Fibroblast of skin of left quadriceps (primary cell): ENCODE data around the gene AOC3.

Experiments used
- DNase-seq, 2 experiments: peaks; one replicate each; pipeline ENCODE4 v3.0.0-alpha.2; 2013; ENCODE audit warnings: low read depth in 2 of 2

The AOC3 gene

DNA sequence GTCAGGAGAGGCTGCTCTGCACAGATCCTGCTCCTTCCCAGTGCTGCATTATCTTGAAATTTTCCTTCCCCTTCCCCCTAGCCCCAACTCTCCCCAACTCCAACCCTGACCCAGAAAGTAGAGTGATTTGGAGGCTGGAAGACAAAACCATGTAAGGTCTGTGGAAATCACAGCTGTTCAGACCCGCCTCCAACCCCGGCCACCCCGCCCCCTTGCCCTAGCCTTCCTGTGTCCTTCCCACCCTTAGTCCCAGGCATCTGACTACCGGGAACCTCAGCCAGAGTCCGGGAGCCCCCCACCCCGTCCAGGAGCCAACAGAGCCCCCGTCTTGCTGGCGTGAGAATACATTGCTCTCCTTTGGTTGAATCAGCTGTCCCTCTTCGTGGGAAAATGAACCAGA lies at the start of gene AOC3:
Gene AOC3, plus strand, starts transcription at position 246 of the 400 bp plus-strand sequence. Its CDS starts 145 bp downstream, at position 391.
- no peak for DNase-seq

DNA sequence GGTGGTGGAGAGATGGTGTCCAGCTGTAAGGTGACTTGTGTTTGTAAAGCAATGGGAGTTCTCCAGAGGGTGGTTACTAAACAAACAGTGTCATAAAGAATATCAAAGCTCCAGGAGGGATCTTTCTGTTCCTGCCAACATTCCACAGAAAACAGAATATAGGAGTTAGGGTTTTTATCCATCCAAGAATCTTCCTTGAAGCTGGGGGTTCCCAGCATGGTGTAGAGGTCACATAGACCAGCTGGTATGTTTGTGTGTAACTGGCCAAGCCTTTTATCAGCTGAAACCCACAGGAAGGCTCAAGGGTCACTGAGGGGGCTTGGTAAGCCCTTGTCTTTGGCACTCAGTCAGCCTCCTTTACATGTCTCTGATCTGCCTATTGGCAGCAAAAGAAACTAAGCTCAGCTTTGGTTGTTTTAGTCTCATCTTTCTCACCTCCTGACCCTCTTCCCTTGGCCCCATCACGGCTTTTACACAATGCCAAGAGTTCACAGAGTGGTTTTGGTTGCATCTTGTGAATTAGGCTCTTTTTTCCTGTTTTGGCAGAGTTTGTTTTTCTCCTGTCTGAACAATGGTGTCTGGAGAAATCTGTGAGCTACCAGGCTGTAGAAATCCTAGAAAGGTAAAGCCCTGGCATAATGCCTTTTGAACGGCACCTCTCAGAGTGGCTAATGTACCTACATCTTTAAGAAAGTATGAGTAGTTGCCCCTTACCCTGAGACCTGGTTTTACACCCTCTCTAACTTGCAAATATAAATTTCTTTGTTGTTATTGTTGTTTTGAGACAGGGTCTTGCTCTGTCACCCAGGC lies 47.7 kb upstream of the AOC3 start:
- no peak for DNase-seq

DNA sequence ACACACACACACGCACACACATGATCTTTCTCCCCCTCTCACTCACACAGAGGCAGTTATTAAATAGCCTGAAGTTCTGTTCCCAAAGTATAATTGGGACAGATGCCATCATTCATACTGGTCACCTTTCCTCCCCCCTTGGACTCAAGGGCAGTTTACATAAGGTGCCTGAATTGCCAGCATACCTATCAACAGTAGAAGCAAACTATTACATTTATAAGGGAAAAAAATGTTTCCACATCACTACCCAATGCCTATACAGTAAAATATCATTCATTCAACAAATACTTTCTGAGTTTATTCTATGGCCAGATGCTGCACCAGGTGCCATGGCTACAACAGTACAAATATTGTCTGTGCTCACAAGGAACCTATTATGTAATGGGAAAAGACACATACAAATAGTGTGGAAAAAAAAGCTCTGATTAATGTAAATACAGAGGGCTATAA lies 46.1 kb upstream of the AOC3 start:
- no peak for DNase-seq

- no peak for DNase-seq
These were observed 44.8 kb upstream of the AOC3 start for GRCh38 chr17:42806249-42806648.

DNA sequence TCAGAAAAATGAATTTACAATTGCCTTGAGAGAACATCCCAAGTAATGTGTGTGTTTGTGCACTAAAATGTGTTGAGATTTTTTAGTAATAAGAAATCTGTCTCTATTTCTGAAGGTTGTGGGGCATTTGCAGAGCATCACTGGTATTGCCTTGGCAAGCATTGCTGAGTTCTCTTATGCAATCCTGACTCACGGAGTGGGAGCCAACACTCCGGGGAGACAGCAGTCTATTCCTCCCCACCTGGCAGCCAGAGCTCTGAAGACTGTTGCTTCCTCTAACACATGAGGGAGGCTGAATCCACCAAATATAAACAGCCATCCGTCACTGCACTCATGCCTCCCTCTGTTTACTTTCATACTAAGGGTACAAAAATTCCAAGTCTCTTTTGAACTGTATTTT lies 41.7 kb upstream of the AOC3 start:
- peak; percentile 48 to 51 for DNase-seq

GRCh38 chr17:42814633-42815399 lies 36.2 kb upstream of the AOC3 start:
- DNase-seq: peak; percentile 70 to 72

- peak in 1 of 2 experiments; percentile 10 for DNase-seq
These were observed 33.1 kb upstream of the AOC3 start for GRCh38 chr17:42817866-42818265.

- DNase-seq: no peak
These were observed 32.6 kb upstream of the AOC3 start for GRCh38 chr17:42818379-42818778.

DNA sequence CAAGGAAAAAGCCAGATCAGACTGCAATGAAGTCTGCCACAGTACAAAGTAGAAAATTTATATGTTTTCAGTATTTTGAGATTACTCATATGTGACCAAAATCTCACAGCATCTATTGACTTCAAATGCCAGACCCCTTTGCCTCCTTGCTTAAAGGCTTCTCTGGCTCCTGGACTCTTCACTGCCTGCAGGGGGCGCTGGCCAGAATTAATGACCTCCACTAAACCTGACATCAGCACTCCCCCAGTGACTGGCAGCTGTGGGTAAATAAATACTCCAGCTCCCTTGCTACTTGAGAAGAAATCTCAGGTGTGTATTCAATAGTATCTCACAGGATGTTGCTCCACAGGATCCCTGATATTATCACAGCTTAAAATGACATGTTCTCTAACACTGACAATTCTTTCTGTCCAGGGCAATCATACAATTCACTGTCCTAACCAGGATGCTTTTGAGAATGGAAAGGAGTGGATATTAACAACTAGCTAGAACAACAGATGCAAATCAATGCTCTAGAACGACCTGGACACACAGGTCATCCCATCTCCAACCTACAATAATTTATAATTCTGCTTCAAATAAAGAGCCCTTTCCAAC lies 31.0 kb upstream of the AOC3 start:
- DNase-seq: no peak

GRCh38 chr17:42821176-42821575 lies 29.8 kb upstream of the AOC3 start:
- DNase-seq: no peak

DNA sequence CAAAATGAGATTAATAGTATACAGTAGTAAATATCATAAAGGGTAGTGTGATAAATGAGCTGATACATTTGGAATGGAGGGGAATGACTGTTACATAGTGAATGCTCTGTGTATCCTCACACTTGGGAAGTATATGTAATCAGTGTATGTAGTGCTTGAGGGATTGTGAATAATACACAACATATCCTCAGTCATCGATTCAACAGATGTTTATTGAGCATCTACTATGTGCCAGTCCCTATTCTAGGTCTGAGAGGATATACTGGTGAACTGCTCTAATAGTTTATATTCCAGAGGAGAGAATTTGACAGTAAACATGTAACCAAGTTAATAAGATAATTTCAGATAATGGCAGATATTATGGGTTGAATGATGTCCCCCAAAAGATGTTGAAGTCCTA lies 23.5 kb upstream of the AOC3 start:
- no peak for DNase-seq

- no peak for DNase-seq
These were observed 20.0 kb upstream of the AOC3 start for GRCh38 chr17:42830971-42831370.

DNA sequence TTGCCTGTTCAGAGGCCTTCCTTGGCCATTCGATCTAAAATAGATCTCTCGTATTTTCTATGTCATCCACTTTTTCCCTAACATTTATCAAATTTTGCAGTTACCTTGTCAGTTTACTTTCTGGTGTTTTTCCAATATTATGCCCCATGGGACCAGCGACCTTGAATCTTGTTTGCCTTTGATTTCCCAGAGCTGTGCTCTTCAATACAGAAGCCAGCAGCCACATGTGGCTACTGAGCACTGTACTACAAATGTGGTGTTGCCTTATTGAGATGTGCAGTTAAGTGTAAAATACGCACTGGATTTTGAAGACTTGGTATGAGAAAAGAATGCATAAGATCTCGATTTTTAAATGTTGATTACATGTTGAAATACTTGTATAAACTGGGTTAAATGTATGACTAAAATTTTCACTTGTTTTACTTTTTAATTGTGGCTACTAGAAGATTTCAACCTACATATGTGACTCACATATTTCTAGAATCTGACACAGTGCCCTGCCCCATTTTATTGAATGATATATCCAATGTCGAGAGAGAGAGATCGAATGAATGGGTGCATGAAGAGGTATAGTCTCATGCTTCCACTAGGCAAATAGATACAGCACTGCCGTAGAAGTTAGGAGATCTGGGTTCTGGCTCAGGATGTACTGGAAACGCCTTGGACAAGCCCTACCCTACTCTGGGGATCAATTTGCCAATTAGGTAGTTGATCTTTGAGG lies 18.6 kb upstream of the AOC3 start:
- DNase-seq: no peak

- DNase-seq: peak; percentile 61 to 65
These were observed 17.8 kb upstream of the AOC3 start, which contains the start of gene PSME3 for GRCh38 chr17:42832934-42833766. Gene PSME3 (plus strand): TSS chr17:42833397. CDS start chr17:42833632, 235 bp downstream.

- no peak for DNase-seq
These were observed 17.1 kb upstream of the AOC3 start for GRCh38 chr17:42833767-42834422.

GRCh38 chr17:42835732-42836131 lies 15.3 kb upstream of the AOC3 start:
- no peak for DNase-seq

DNA sequence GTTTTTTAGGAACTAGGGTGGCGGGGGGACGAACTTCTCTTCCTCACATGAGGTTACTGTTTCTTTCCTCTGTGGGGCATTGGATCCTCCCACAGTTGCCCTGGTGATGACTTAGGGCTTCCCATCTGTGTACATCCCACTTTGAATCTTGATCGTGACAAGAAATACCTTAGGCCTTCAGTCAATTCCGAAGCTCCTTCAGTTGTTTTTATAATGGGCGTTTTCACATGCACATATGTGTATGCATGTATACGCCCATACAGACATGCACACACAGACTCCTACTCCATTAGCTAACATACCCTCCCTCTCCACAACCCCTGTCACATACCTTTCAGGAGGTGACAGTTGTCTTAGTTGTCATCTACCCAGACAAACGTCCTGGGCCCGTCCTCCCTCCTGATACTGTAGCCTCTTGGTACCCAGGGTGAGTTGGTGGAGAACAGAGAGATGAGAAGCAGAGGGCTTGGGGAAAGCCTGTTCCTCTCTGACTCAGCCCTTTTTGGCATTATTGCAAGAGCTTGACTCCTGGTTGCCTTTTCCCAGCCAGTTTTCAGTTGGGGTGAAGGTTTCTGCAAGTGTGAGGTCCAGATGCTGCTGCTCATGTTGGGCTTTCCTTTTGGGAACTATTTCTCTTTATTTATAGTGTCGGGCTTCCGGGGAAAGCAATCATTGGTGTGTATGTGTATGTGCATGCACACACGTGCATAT lies 8.9 kb upstream of the AOC3 start:
- DNase-seq: no peak

GRCh38 chr17:42843358-42843934 lies 7.6 kb upstream of the AOC3 start:
- peak; percentile 21 to 41 for DNase-seq

GRCh38 chr17:42844271-42844670 lies 6.7 kb upstream of the AOC3 start, which contains the start of gene AOC2:
Gene AOC2 (plus strand): TSS chr17:42844580. CDS start chr17:42844627, 47 bp downstream.
- DNase-seq: no peak
